ENCODE results near the gene EIF4H. TPM values are rescaled to one million over a fixed set of nuclear protein-coding genes. Genes with fewer than 3 reads are reported as not detected.

EIF4H gene
- total and polyA plus RNA-seq, 2 experiments from 2014 or later, result 228 to 305 TPM

GRCh38 chr7:74218343-74218698 lies 44.2 kb downstream of the EIF4H start:
- Histone ChIP-seq H4K20me1 (ENCODE audit: insufficient read depth) (no peaks in the 10 kb centered on the region), H3F3A (ENCODE audit: insufficient read depth) (no peaks in the 10 kb centered on the region), H3K27ac (no peak overlapping the region), H3K36me3 (ENCODE audit: low read depth) (no peaks in the 10 kb centered on the region), H3K27me3 (replicated peaks; ENCODE audit: insufficient read depth) (no peaks in the 10 kb centered on the region), H3K79me2 (ENCODE audit: insufficient read depth) (no peaks in the 10 kb centered on the region), H3K4me3 (no peak overlapping the region), H3K4me2 (ENCODE audit: unreplicated experiment) (no peak overlapping the region), H2AFZ (no peak overlapping the region), H3K9ac (no peak overlapping the region), H3K9me3 (ENCODE audit: low read depth) (no peaks in the 10 kb centered on the region), H3K9me2 (ENCODE audit: insufficient read depth) (no peaks in the 10 kb centered on the region), H3K4me1 (ENCODE audit: insufficient read depth) (no peaks in the 10 kb centered on the region)
- in situ Hi-C loops (cut with MboI), result no loop called here
- no peak for DNase-seq
- no peak for TF ChIP-seq EZH2phosphoT487 (IDR thresholded peaks at IDR 0.05; ENCODE audit: insufficient read depth, low read depth)
- 50 to 53% methylated on average over 2 of the region's 2 CpGs for WGBS, 2 experiments (ENCODE audit: low coverage in 1 of 2, low lambda C conversion rate in 2 of 2, missing lambda C conversion rate in 2 of 2)

GRCh38 chr7:74219416-74219815 lies 45.3 kb downstream of the EIF4H start:
- Histone ChIP-seq H3K27ac (no peak overlapping the region), H3K9me2 (ENCODE audit: insufficient read depth) (no peaks in the 10 kb centered on the region), H3K4me1 (ENCODE audit: insufficient read depth) (no peaks in the 10 kb centered on the region), H4K20me1 (ENCODE audit: insufficient read depth) (no peaks in the 10 kb centered on the region), H3K79me2 (ENCODE audit: insufficient read depth) (no peaks in the 10 kb centered on the region), H3K9ac (no peak overlapping the region), H3K36me3 (ENCODE audit: low read depth) (no peaks in the 10 kb centered on the region), H3F3A (ENCODE audit: insufficient read depth) (no peaks in the 10 kb centered on the region), H3K9me3 (ENCODE audit: low read depth) (no peaks in the 10 kb centered on the region), H3K27me3 (replicated peaks; ENCODE audit: insufficient read depth) (no peaks in the 10 kb centered on the region), H2AFZ (no peak overlapping the region), H3K4me3 (no peak overlapping the region), H3K4me2 (ENCODE audit: unreplicated experiment) (no peak overlapping the region)
- DNase-seq, result no peak
- TF ChIP-seq EZH2 (IDR thresholded peaks at IDR 0.05; ENCODE audit: insufficient read depth, poor library complexity, severe bottlenecking), result no peak
- no peak for TF ChIP-seq EZH2phosphoT487 (IDR thresholded peaks at IDR 0.05; ENCODE audit: insufficient read depth, low read depth)
- in situ Hi-C loops (cut with MboI), result no loop called here
- WGBS, 2 experiments (ENCODE audit: low coverage in 1 of 2, low lambda C conversion rate in 2 of 2, missing lambda C conversion rate in 2 of 2), result 79 to 86% methylated on average over 10 to 11 of the region's 11 CpGs

- Histone ChIP-seq H3K9ac (no peak overlapping the region), H3K36me3 (ENCODE audit: low read depth) (no peaks in the 10 kb centered on the region), H3K27me3 (replicated peaks; ENCODE audit: insufficient read depth) (no peaks in the 10 kb centered on the region), H3K4me1 (ENCODE audit: insufficient read depth) (no peaks in the 10 kb centered on the region), H3K4me2 (ENCODE audit: unreplicated experiment) (no peak overlapping the region), H4K20me1 (ENCODE audit: insufficient read depth) (no peaks in the 10 kb centered on the region), H3K27ac (no peak overlapping the region), H3K9me2 (ENCODE audit: insufficient read depth) (no peaks in the 10 kb centered on the region), H3K79me2 (ENCODE audit: insufficient read depth) (no peaks in the 10 kb centered on the region), H3K4me3 (no peak overlapping the region), H3F3A (ENCODE audit: insufficient read depth) (no peaks in the 10 kb centered on the region), H2AFZ (no peak overlapping the region), H3K9me3 (ENCODE audit: low read depth) (no peaks in the 10 kb centered on the region)
- in situ Hi-C loops (cut with MboI), result no loop called here
- TF ChIP-seq EZH2 (IDR thresholded peaks at IDR 0.05; ENCODE audit: insufficient read depth, poor library complexity, severe bottlenecking) (no peak), EZH2phosphoT487 (IDR thresholded peaks at IDR 0.05; ENCODE audit: insufficient read depth, low read depth) (no peak)
- WGBS, 2 experiments (ENCODE audit: low coverage in 1 of 2, low lambda C conversion rate in 2 of 2, missing lambda C conversion rate in 2 of 2), result 70 to 81% methylated on average over 9 of the region's 9 CpGs
- DNase-seq, result no peak
Measured at GRCh38 chr7:74220229-74220628, 46.1 kb downstream of the EIF4H start.

GRCh38 chr7:74221713-74222112 lies 47.6 kb downstream of the EIF4H start:
- H3F3A ChIP-seq (ENCODE audit: insufficient read depth), result no peaks in the 10 kb centered on the region
- H3K9me3 ChIP-seq (ENCODE audit: low read depth), result no peaks in the 10 kb centered on the region
- H2AFZ ChIP-seq, result no peak overlapping the region
- WGBS, 2 experiments (ENCODE audit: low coverage in 1 of 2, low lambda C conversion rate in 2 of 2, missing lambda C conversion rate in 2 of 2), result 86 to 97% methylated on average over 5 to 11 of the region's 11 CpGs
- in situ Hi-C loops (cut with MboI), result no loop called here
- no peak overlapping the region for H3K4me2 ChIP-seq (ENCODE audit: unreplicated experiment)
- no peak overlapping the region for H3K4me3 ChIP-seq
- TF ChIP-seq EZH2phosphoT487 (IDR thresholded peaks at IDR 0.05; ENCODE audit: insufficient read depth, low read depth) (no peak), EZH2 (IDR thresholded peaks at IDR 0.05; ENCODE audit: insufficient read depth, poor library complexity, severe bottlenecking) (no peak)
- no peaks in the 10 kb centered on the region for H3K79me2 ChIP-seq (ENCODE audit: insufficient read depth)
- no peaks in the 10 kb centered on the region for H3K36me3 ChIP-seq (ENCODE audit: low read depth)
- H3K27ac ChIP-seq, result no peak overlapping the region
- no peak overlapping the region for H3K9ac ChIP-seq
- H3K4me1 ChIP-seq (ENCODE audit: insufficient read depth), result no peaks in the 10 kb centered on the region
- no peaks in the 10 kb centered on the region for H3K27me3 ChIP-seq (replicated peaks; ENCODE audit: insufficient read depth)
- no peak for DNase-seq
- H4K20me1 ChIP-seq (ENCODE audit: insufficient read depth), result no peaks in the 10 kb centered on the region
- H3K9me2 ChIP-seq (ENCODE audit: insufficient read depth), result no peaks in the 10 kb centered on the region
